HEK293 (cell line): ENCODE measurements around the gene PDZD2.

ENCODE experiments used
- BCL11A ChIP-seq: fragments of 450-650 bp; formaldehyde crosslinking; IDR thresholded peaks from 2 replicates; pipeline ENCODE4 v1.5.1; 2016; ENCODE audit warnings: low read depth, missing biosample characterization, missing genetic modification characterization
- ELK4 ChIP-seq: IDR thresholded peaks from 2 replicates; pipeline ENCODE4 v1.6.1; 2011; ENCODE audit warnings: mild to moderate bottlenecking, low read depth, low read length, borderline replicate concordance
- KLF7 ChIP-seq: fragments of 450-650 bp; formaldehyde crosslinking; IDR thresholded peaks from 2 replicates; pipeline ENCODE4 v1.5.1; 2016; ENCODE audit warnings: missing biosample characterization, missing genetic modification characterization, borderline replicate concordance
- ZBTB11 ChIP-seq: fragments of 450-650 bp; formaldehyde crosslinking; conservative IDR thresholded peaks from 2 replicates; pipeline ENCODE4 v1.5.1; 2016; ENCODE audit warnings: low read depth, missing biosample characterization, missing genetic modification characterization
- ZBTB48 ChIP-seq: fragments of 450-650 bp; formaldehyde crosslinking; IDR thresholded peaks from 2 replicates; pipeline ENCODE4 v1.5.1; 2016; ENCODE audit warnings: missing biosample characterization, missing genetic modification characterization
- ZFP37 ChIP-seq: fragments of 450-650 bp; formaldehyde crosslinking; IDR thresholded peaks from 2 replicates; pipeline ENCODE4 v1.5.1; 2016; ENCODE audit warnings: missing biosample characterization, missing genetic modification characterization
- ZNF274 ChIP-seq, 2 experiments: fragments of 200-500 bp in 1 of 2; fragments of 450-650 bp in 1 of 2; sonication (Bioruptor generic) in 1 of 2; formaldehyde crosslinking in 1 of 2; IDR thresholded peaks; 2 replicates each; pipeline versions ENCODE4 v1.5.1 to v1.6.1; 2014 to 2016; ENCODE audit warnings: borderline replicate concordance in 1 of 2, inconsistent platforms in 1 of 2, low read length in 1 of 2, missing biosample characterization in 1 of 2, missing genetic modification characterization in 1 of 2
- ZNF423 ChIP-seq: fragments of 450-650 bp; formaldehyde crosslinking; IDR thresholded peaks from 2 replicates; pipeline ENCODE4 v1.5.1; 2016; ENCODE audit warnings: missing biosample characterization, missing genetic modification characterization
- TF ChIP-seq, protein P1 (sequence below): fragments of 450-650 bp; formaldehyde crosslinking; IDR thresholded peaks from 2 replicates; pipeline ENCODE4 v1.5.1; 2016; ENCODE audit warnings: missing biosample characterization, missing genetic modification characterization

DNA sequence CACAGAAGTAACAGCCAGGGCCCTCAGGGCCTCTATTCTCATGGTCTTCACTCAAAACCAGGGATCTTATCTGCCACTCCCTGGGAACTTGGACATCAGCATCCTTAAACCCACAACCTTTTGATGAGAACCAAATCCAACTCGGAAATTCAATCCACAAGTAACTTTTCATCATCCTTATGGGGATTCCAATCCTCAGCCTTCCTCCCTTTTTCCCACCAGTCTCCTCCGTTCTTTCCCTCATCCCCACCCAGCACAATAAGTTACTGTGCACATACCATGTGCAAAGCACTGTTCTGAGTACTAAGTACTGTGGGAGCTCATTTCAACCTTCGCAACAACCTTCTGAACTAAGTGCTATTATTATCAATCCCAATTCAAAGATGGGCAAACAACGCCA lies 518.1 kb downstream of the PDZD2 start:
- TF ChIP-seq, protein P1, sequence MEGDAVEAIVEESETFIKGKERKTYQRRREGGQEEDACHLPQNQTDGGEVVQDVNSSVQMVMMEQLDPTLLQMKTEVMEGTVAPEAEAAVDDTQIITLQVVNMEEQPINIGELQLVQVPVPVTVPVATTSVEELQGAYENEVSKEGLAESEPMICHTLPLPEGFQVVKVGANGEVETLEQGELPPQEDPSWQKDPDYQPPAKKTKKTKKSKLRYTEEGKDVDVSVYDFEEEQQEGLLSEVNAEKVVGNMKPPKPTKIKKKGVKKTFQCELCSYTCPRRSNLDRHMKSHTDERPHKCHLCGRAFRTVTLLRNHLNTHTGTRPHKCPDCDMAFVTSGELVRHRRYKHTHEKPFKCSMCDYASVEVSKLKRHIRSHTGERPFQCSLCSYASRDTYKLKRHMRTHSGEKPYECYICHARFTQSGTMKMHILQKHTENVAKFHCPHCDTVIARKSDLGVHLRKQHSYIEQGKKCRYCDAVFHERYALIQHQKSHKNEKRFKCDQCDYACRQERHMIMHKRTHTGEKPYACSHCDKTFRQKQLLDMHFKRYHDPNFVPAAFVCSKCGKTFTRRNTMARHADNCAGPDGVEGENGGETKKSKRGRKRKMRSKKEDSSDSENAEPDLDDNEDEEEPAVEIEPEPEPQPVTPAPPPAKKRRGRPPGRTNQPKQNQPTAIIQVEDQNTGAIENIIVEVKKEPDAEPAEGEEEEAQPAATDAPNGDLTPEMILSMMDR (tag by site-specific recombination): no peak
- no peak for TF ChIP-seq BCL11A (tag by site-specific recombination)
- no peak for TF ChIP-seq ZFP37 (tag by site-specific recombination)
- no peak for TF ChIP-seq ELK4
- no peak for TF ChIP-seq ZBTB48 (tag by site-specific recombination)
- no peak for TF ChIP-seq KLF7 (tag by site-specific recombination)
- no peak for TF ChIP-seq ZNF274 (IDR thresholded peaks at IDR 0.05; ENCODE audit: low read length)
- no peak for TF ChIP-seq ZNF274 (tag by site-specific recombination; IDR thresholded peaks at IDR 0.05; ENCODE audit: borderline replicate concordance)
- no peak for TF ChIP-seq ZNF423 (tag by site-specific recombination)
- no peak for TF ChIP-seq ZBTB11 (tag by site-specific recombination)
